Suprapubic skin (tissue), 4 donors: ENCODE measurements around the gene DSC1. TPM values are rescaled to one million over a fixed set of nuclear protein-coding genes. Genes with fewer than 3 reads are reported as not detected.
A peak's percentile ranks its signal among the peaks of the same experiment; 100 is the strongest.

Source experiments
- DNase-seq, 2 donors: peaks; one replicate each; pipeline ENCODE4 v3.0.0-alpha.2; 2019; ENCODE audit warnings: low spot score in 2 of 2
- H3K27ac ChIP-seq: fragments of 200-600 bp; sonication (generic); one replicate; pipeline ENCODE4 v1.5.1; 2019
- H3K27me3 ChIP-seq: fragments of 200-600 bp; sonication (generic); one replicate; pipeline ENCODE4 v1.5.1; 2019
- H3K36me3 ChIP-seq: fragments of 200-600 bp; sonication (generic); one replicate; pipeline ENCODE4 v1.5.1; 2019
- H3K4me1 ChIP-seq: fragments of 200-600 bp; sonication (generic); one replicate; pipeline ENCODE4 v1.5.1; 2019
- H3K4me3 ChIP-seq: fragments of 200-600 bp; sonication (generic); one replicate; pipeline ENCODE4 v1.5.1; 2019; ENCODE audit warnings: mild to moderate bottlenecking
- H3K9me3 ChIP-seq: fragments of 200-600 bp; sonication (generic); one replicate; pipeline ENCODE4 v1.5.1; 2019
- EP300 ChIP-seq: sonication (generic); formaldehyde crosslinking; IDR thresholded peaks from one replicate; pipeline ENCODE4 v1.6.1; 2017; ENCODE audit warnings: antibody characterized with exemption
- POLR2A ChIP-seq, 2 donors: fragments of 450-650 bp; IDR thresholded peaks; one replicate each; pipeline ENCODE4 v1.6.1; 2017; ENCODE audit warnings: antibody characterized with exemption in 2 of 2, mild to moderate bottlenecking in 2 of 2, moderate library complexity in 2 of 2
- POLR2AphosphoS5 ChIP-seq, 3 donors: sonication (generic); formaldehyde crosslinking; IDR thresholded peaks; one replicate each; pipeline ENCODE4 v1.6.1; 2017; ENCODE audit warnings: antibody characterized with exemption in 3 of 3
- WGBS: methylation state at CpG from one replicate; pipeline ENCODE4 v1.1.5; 2018; 5-methylcytosine and 5-hydroxymethylcytosine counted together
- total RNA-seq, 4 donors: library from RNA; depleted of rRNA; stranded (reverse); fragments of >200 nt; gene quantifications; one replicate each; pipeline ENCODE4 v1.1.0, GENCODE V29; 2016
- TF ChIP-seq, protein P1 (sequence below), 2 donors: fragments of 200-600 bp in 1 of 2; fragments of 450-650 bp in 1 of 2; sonication (generic) in 1 of 2; IDR thresholded peaks; one replicate each; pipeline ENCODE4 v1.5.1; 2016 to 2019; ENCODE audit warnings: antibody characterized with exemption in 2 of 2, mild to moderate bottlenecking in 1 of 2, moderate library complexity in 1 of 2

DSC1 gene
- total RNA-seq, 4 donors from 2014 or later = 120 to 640 (median 465) TPM

DNA sequence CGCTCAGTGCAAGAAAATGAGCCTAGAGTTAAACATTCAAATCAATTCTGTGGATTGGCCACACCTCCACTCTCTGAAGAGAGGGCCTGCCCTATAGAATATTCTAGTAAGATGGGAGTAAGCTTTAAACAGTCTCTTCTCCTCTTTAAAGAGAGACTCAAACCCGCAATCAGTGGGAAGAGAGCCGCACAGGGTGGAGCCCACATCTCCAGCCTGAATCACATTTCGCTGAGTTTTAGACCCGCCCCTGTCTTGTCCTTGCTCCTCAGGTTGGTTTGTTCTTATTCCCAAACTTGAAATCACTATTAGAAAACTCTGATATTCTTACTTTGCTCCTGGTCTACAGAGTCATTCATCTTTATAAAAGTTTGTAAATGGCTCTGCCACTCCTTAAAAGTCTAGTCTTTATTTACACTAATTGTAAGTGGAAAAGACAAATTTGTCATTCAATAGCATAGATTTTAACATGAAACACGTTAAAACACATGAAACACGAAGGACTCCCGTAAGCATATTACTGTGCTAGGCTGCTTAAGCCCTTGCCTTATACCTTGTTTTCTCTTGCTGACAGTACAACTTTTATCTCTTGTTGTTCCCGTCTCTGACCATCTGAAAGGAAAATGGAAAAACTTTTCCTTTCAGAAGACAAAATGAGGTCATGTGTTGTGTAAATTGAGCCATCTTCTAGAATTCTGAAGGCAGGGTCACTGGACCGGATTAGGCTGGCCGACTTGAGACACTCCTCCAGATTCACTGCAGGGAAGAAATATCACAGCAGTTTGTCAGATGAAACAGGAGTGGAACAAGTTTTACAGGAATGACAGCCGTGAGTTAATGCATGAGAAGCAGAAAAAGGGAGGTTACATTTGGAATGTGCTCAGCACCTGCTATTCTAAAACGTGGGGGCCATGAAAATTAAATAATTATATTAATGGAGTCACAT is 5.6 kb downstream of the DSC1 start:
- no peak for DNase-seq
- Histone ChIP-seq H3K4me1 (peaks cover 16% of the 10 kb centered on the region), H3K27me3 (no peaks in the 10 kb centered on the region), H3K9me3 (no peaks in the 10 kb centered on the region), H3K4me3 (no peak overlapping the region), H3K27ac (peak overlapping the region; percentile 87), H3K36me3 (no peaks in the 10 kb centered on the region)
- TF ChIP-seq EP300 (no peak), POLR2AphosphoS5 (IDR thresholded peaks at IDR 0.05) (peak in 1 of 3 donors; percentile 60), POLR2A (IDR thresholded peaks at IDR 0.05) (no peak)
- TF ChIP-seq, protein P1, sequence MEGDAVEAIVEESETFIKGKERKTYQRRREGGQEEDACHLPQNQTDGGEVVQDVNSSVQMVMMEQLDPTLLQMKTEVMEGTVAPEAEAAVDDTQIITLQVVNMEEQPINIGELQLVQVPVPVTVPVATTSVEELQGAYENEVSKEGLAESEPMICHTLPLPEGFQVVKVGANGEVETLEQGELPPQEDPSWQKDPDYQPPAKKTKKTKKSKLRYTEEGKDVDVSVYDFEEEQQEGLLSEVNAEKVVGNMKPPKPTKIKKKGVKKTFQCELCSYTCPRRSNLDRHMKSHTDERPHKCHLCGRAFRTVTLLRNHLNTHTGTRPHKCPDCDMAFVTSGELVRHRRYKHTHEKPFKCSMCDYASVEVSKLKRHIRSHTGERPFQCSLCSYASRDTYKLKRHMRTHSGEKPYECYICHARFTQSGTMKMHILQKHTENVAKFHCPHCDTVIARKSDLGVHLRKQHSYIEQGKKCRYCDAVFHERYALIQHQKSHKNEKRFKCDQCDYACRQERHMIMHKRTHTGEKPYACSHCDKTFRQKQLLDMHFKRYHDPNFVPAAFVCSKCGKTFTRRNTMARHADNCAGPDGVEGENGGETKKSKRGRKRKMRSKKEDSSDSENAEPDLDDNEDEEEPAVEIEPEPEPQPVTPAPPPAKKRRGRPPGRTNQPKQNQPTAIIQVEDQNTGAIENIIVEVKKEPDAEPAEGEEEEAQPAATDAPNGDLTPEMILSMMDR (IDR thresholded peaks at IDR 0.05) = no peak
- 46% methylated on average over 13 of the region's 13 CpGs for WGBS

- WGBS = 89% methylated on average over 4 of the region's 4 CpGs
Observed at GRCh38 chr18:31155498-31155897, 7.2 kb downstream of the DSC1 start.

DNA sequence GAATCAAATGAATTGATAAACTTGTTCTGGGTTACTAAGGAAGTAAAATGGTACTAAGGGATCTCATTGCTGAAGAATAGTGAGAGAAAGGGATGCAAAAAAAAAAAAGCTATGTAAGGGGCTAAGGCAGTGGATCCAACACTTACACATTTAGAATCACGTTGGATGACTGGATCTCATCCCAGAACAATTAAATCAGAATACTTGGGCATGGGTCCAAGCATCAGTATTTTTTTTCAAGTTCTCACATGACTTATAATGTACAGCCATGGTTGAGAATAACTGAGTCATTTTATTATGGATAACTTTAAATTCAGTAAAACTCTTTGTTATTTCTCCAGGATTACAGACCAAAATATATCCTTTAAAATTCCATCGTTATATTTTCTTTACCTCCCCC is 8.5 kb downstream of the DSC1 start:
- 29% methylated on average over 2 of the region's 2 CpGs for WGBS
- peaks cover 5% of the 10 kb centered on the region for H3K36me3 ChIP-seq
- peaks cover 13% of the 10 kb centered on the region for H3K4me1 ChIP-seq
- H3K27me3 ChIP-seq = no peaks in the 10 kb centered on the region
- TF ChIP-seq EP300 = no peak
- no peak for TF ChIP-seq POLR2A (IDR thresholded peaks at IDR 0.05)
- TF ChIP-seq, protein P1 (IDR thresholded peaks at IDR 0.05) = no peak
- DNase-seq = no peak
- no peak overlapping the region for H3K27ac ChIP-seq
- no peak overlapping the region for H3K4me3 ChIP-seq
- no peaks in the 10 kb centered on the region for H3K9me3 ChIP-seq

More at GRCh38 chr18:31155498-31155897, 7.2 kb downstream of the DSC1 start:
- H3K4me3 ChIP-seq = no peak overlapping the region
- no peaks in the 10 kb centered on the region for H3K9me3 ChIP-seq
- peaks cover 13% of the 10 kb centered on the region for H3K4me1 ChIP-seq
- no peak overlapping the region for H3K27ac ChIP-seq
- TF ChIP-seq POLR2A (IDR thresholded peaks at IDR 0.05) (no peak), POLR2AphosphoS5 (IDR thresholded peaks at IDR 0.05) (no peak), EP300 (no peak)
- TF ChIP-seq, protein P1 (IDR thresholded peaks at IDR 0.05) = no peak
- DNase-seq = no peak
- H3K36me3 ChIP-seq = peaks cover 5% of the 10 kb centered on the region
- H3K27me3 ChIP-seq = no peaks in the 10 kb centered on the region

DNA sequence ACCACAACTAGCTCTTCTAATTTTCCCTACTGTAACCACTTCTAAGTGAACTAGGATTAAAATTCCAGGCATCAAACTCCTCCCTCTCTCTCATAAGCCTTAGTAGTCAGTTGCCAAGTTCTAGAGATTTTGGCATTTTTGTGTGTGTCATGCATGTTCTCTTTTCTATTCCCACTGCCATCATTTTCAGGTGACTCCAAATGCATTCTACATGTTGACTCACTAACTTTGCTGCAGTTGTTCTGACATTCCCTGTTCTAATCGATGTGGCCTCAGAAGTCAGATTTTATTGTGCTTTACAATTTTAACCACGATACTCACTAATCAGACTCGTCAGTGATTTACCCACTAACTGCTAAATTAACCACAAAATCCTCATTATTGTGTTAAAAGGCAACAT is 13.3 kb downstream of the DSC1 start:
- Histone ChIP-seq H3K9me3 (no peaks in the 10 kb centered on the region), H3K4me3 (no peak overlapping the region), H3K27me3 (no peaks in the 10 kb centered on the region), H3K27ac (no peak overlapping the region), H3K36me3 (peaks cover 5% of the 10 kb centered on the region), H3K4me1 (no peaks in the 10 kb centered on the region)
- DNase-seq = no peak
- 71% methylated on average over 3 of the region's 3 CpGs for WGBS
- TF ChIP-seq POLR2A (IDR thresholded peaks at IDR 0.05) = no peak
- TF ChIP-seq, protein P1 (IDR thresholded peaks at IDR 0.05) = no peak
- no peak for TF ChIP-seq POLR2AphosphoS5 (IDR thresholded peaks at IDR 0.05)
- TF ChIP-seq EP300 = no peak

DNA sequence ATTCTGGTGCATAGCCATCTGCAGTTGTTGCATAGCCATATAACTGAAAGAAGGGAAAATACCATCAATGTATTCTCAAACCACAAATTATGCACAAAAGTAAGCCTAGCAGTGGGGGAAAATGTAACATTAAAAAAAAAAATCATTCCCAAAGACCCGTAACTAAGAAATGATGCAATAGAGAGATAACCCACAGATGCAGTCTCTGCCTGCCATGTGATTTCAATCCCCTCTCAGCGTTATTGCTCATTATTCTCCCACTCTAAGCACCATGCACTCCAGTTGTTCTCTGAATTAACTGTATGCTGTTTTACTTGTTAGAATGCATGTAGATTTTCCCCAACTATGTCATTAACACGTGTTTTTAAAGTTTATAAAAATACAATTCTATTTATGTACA is 14.1 kb downstream of the DSC1 start:
- Histone ChIP-seq H3K4me1 (no peaks in the 10 kb centered on the region), H3K27me3 (no peaks in the 10 kb centered on the region), H3K27ac (no peak overlapping the region), H3K9me3 (no peaks in the 10 kb centered on the region), H3K36me3 (peaks cover 5% of the 10 kb centered on the region), H3K4me3 (no peak overlapping the region)
- WGBS = 49% methylated on average over 3 of the region's 3 CpGs
- no peak for DNase-seq
- TF ChIP-seq POLR2AphosphoS5 (IDR thresholded peaks at IDR 0.05) = no peak
